Left cardiac atrium (tissue), 4 donors: ENCODE data around the gene LSM4. TPM values are rescaled to one million over a fixed set of nuclear protein-coding genes. Genes with fewer than 3 reads are reported as not detected.

ENCODE experiments used
- ATAC-seq, 2 donors: fragments of 200-7000 bp; cut with Tn5 transposase; one replicate each; pipeline ENCODE4 v1.9.1; 2020; ENCODE audit warnings: mild to moderate bottlenecking in 2 of 2, moderate library complexity in 2 of 2
- DNase-seq: peaks from one replicate; pipeline ENCODE4 v3.0.0-alpha.2; 2020
- intact Hi-C, 2 donors: fragments of 100-400 bp; cut with DNase I; formaldehyde crosslinking; loops; one replicate each; pipeline versions ENCODE4 v1.14.1 to v1.15.1; 2022 to 2023
- microRNA-seq, 2 donors: library from miRNA; unstranded; fragments of <30 nt; microRNA quantifications; one replicate each; pipeline ENCODE4 v1.2.0, GENCODE V29; 2020
- total RNA-seq, 2 donors: library from RNA; stranded (reverse); fragmentation: NEBNext Ultra II Directional; extraction: Animal tissue kit (Norgen Biotek cat#: 25700); gene quantifications; one replicate each; pipeline ENCODE4 v1.2.1, GENCODE V29; 2021
- donor health status: DM: no; HTN: yes; CAD: no.
- donor health status: DM: no; HTN: yes; CAD: no; lungs with severe emphysema.
- donor health status: DM: yes; HTN: yes; CAD: no.
- donor health status: Dilated cardiomyopathy.

Gene LSM4
- total RNA-seq, 2 donors from 2014 or later, result 68.9 to 79.0 TPM

GRCh38 chr19:18269070-18269723 is 53.7 kb downstream of the LSM4 start:
- no peak for DNase-seq
- no peak for ATAC-seq
- intact Hi-C loops, result no loop called here

- ATAC-seq, result peak in 1 of 2 donors; percentile 4
- DNase-seq, result no peak
- intact Hi-C loops, result no loop called here
Measured at GRCh38 chr19:18266771-18267686, 55.8 kb downstream of the LSM4 start.

- ATAC-seq, result no peak
- intact Hi-C loops, result no loop called here
- DNase-seq, result no peak
Measured at GRCh38 chr19:18265582-18265981, 57.3 kb downstream of the LSM4 start.

- no peak for ATAC-seq
- intact Hi-C loops, result no loop called here
- DNase-seq, result no peak
Measured at GRCh38 chr19:18264971-18265540, 57.8 kb downstream of the LSM4 start.

- DNase-seq (peak; percentile 10), ATAC-seq (no peak)
- intact Hi-C loops, result no loop called here
Measured at GRCh38 chr19:18264137-18264854, 58.6 kb downstream of the LSM4 start.

- intact Hi-C loops, result no loop called here
- DNase-seq, result peak; percentile 16
- ATAC-seq, result no peak
Measured at GRCh38 chr19:18263324-18264136, 59.3 kb downstream of the LSM4 start.

GRCh38 chr19:18262917-18263316 is 60.0 kb downstream of the LSM4 start:
- intact Hi-C loops, result no loop called here
- DNase-seq (peak; percentile 18), ATAC-seq (no peak)

GRCh38 chr19:18262144-18262543 is 60.7 kb downstream of the LSM4 start:
- DNase-seq (peak; percentile 13), ATAC-seq (no peak)
- intact Hi-C loops, result no loop called here

GRCh38 chr19:18261474-18261873 is 61.4 kb downstream of the LSM4 start:
- DNase-seq (no peak), ATAC-seq (no peak)
- intact Hi-C loops, result no loop called here

- intact Hi-C loops, result no loop called here
- ATAC-seq (no peak), DNase-seq (no peak)
Measured at GRCh38 chr19:18259893-18260292, 63.0 kb downstream of the LSM4 start.

- no peak for DNase-seq
- ATAC-seq, result no peak
- intact Hi-C loops, result no loop called here
Measured at GRCh38 chr19:18257503-18258470, 65.1 kb downstream of the LSM4 start.

Small RNAs within 50 kb of the gene (microRNA-seq; reads per million reads assigned to microRNA genes)
- gene MIR3188, result 1.8 to 2.2 reads per million in 2 donors

Other genes with a start within 250 kb of the LSM4 start
- gene IL12RB1, start 236.1 kb downstream of the LSM4 start, total RNA-seq, result 1 to 10 TPM; 1.2 to 1.6 TPM
- 1 to 10 TPM; 5.5 to 7.9 TPM for gene MAST3, start 225.3 kb downstream of the LSM4 start, total RNA-seq
- 10 to 100 TPM; 22.1 to 24.5 TPM for gene PIK3R2, start 169.9 kb downstream of the LSM4 start, total RNA-seq
- gene IFI30, start 149.3 kb downstream of the LSM4 start, total RNA-seq, result 10 to 100 TPM; 43.7 to 68.9 TPM
- gene MPV17L2, start 129.9 kb downstream of the LSM4 start, total RNA-seq, result 10 to 100 TPM in 1 of 2 donors, 1 to 10 TPM in 1; 8.7 to 13.4 TPM
- gene RAB3A, start 119.0 kb downstream of the LSM4 start, total RNA-seq, result 10 to 100 TPM; 23.8 to 29.2 TPM
- gene PDE4C, start 96.6 kb downstream of the LSM4 start, total RNA-seq, result under 1 TPM in 1 of 2 donors, not detected in 1; 0.55 TPM
- 1 to 10 TPM in 1 of 2 donors, under 1 TPM in 1; 0.91 to 1.3 TPM for gene IQCN, start 48.6 kb downstream of the LSM4 start, total RNA-seq
- gene JUND, start 41.5 kb downstream of the LSM4 start, total RNA-seq, result 100 to 1,000 TPM; 122 to 169 TPM
- 10 to 100 TPM; 27.5 to 34.7 TPM for gene PGPEP1, start 17.5 kb upstream of the LSM4 start, total RNA-seq
- gene GDF15, start 63.1 kb upstream of the LSM4 start, total RNA-seq, result 1 to 10 TPM in 1 of 2 donors, under 1 TPM in 1; 0.50 to 1.5 TPM
- 1 to 10 TPM; 4.9 to 8.7 TPM for gene LRRC25, start 74.5 kb upstream of the LSM4 start, total RNA-seq
- gene SSBP4, start 96.3 kb upstream of the LSM4 start, total RNA-seq, result 10 to 100 TPM; 37.4 to 49.3 TPM
- 10 to 100 TPM; 29.2 to 44.6 TPM for gene ISYNA1, start 115.1 kb upstream of the LSM4 start, total RNA-seq
- 10 to 100 TPM; 10.8 to 18.7 TPM for gene ELL, start 199.0 kb upstream of the LSM4 start, total RNA-seq
- 100 to 1,000 TPM; 169 to 174 TPM for gene FKBP8, start 220.5 kb upstream of the LSM4 start, total RNA-seq
- 10 to 100 TPM; 53.0 to 53.4 TPM for gene KXD1, start 234.8 kb upstream of the LSM4 start, total RNA-seq
- 100 to 1,000 TPM; 696 to 720 TPM for gene UBA52, start 248.8 kb upstream of the LSM4 start, total RNA-seq